Activated CD4-positive, alpha-beta T cell treated with anti-CD3 and anti-CD28 coated beads, Interleukin-2, amount 10 ng/mL, durations not matched to agents 7 days and 5 days (primary cell): ENCODE data around the gene PHYHD1. TPM values are rescaled to one million over a fixed set of nuclear protein-coding genes. Genes with fewer than 3 reads are reported as not detected.

Experiments
- CTCF ChIA-PET: fragments of 350-600 bp; sonication (Branson Sonifier 250); formaldehyde crosslinking; loops from one replicate; lab custom pipeline; 2021; ENCODE audit warnings: antibody characterized with exemption; lab: Charles Lee
- POLR2A ChIA-PET: fragments of 350-600 bp; sonication (Branson Sonifier 250); formaldehyde crosslinking; loops from one replicate; lab custom pipeline; 2021; ENCODE audit warnings: antibody characterized with exemption; lab: Charles Lee
- DNase-seq: peaks from one replicate; pipeline ENCODE4 v3.0.0-alpha.2; 2020
- H3K27ac Mint-ChIP-seq: one replicate; pipeline ENCODE4 v1.8.0; 2021; ENCODE audit warnings: mild to moderate bottlenecking, moderate library complexity, mixed read lengths
- H3K27me3 Mint-ChIP-seq: one replicate; pipeline ENCODE4 v1.8.0; 2021; ENCODE audit warnings: mixed read lengths
- H3K36me3 Mint-ChIP-seq: one replicate; pipeline ENCODE4 v1.8.0; 2021; ENCODE audit warnings: low read depth, mixed read lengths
- H3K4me1 Mint-ChIP-seq: one replicate; pipeline ENCODE4 v1.8.0; 2021; ENCODE audit warnings: mixed read lengths
- H3K4me3 Mint-ChIP-seq: one replicate; pipeline ENCODE4 v1.8.0; 2021; ENCODE audit warnings: mild to moderate bottlenecking, moderate library complexity, mixed read lengths
- H3K9me3 Mint-ChIP-seq: one replicate; pipeline ENCODE4 v1.8.0; 2021; ENCODE audit warnings: mixed read lengths
- total RNA-seq, 2 experiments: library from RNA; stranded (reverse); gene quantifications; one replicate each; pipeline ENCODE4 v1.2.3, GENCODE V29; 2021

PHYHD1 gene
- total RNA-seq, 2 experiments from 2014 or later = 1.2 to 2.2 TPM

GRCh38 chr9:128913995-128914772, 6.6 kb upstream of the PHYHD1 start:
- Mint-ChIP-seq H3K36me3 (peaks cover 41% of the 10 kb centered on the region), H3K4me3 (no peak overlapping the region), H3K27me3 (no peaks in the 10 kb centered on the region), H3K9me3 (no peaks in the 10 kb centered on the region), H3K4me1 (peaks cover 37% of the 10 kb centered on the region), H3K27ac (peak overlapping the region; percentile 19)
- no peak for DNase-seq
- ChIA-PET POLR2A (no interaction called here), CTCF (no interaction called here)

- Mint-ChIP-seq H3K27ac (no peak overlapping the region), H3K27me3 (no peaks in the 10 kb centered on the region), H3K36me3 (peaks cover 31% of the 10 kb centered on the region), H3K9me3 (no peaks in the 10 kb centered on the region), H3K4me1 (peaks cover 29% of the 10 kb centered on the region), H3K4me3 (no peak overlapping the region)
- ChIA-PET POLR2A (no interaction called here), CTCF (interaction anchor here (0.5 to 1.4 kb wide), 3 partner anchors 13 to 565 kb away, joined by 3 to 5 read pairs (median 4); no protein-coding TSS in a partner anchor)
- no peak for DNase-seq
Observed at GRCh38 chr9:128916204-128916603, 4.6 kb upstream of the PHYHD1 start.

GRCh38 chr9:128916745-128917144, 4.0 kb upstream of the PHYHD1 start:
- no peak overlapping the region for H3K4me3 Mint-ChIP-seq
- H3K27ac Mint-ChIP-seq = no peak overlapping the region
- POLR2A ChIA-PET = no interaction called here
- H3K36me3 Mint-ChIP-seq = peaks cover 30% of the 10 kb centered on the region
- no peaks in the 10 kb centered on the region for H3K27me3 Mint-ChIP-seq
- H3K9me3 Mint-ChIP-seq = no peaks in the 10 kb centered on the region
- no peak for DNase-seq
- H3K4me1 Mint-ChIP-seq = peaks cover 25% of the 10 kb centered on the region
- CTCF ChIA-PET = interaction anchor here (1.0 to 1.4 kb wide), 2 partner anchors 12 to 18 kb away, joined by 4 to 5 read pairs; no protein-coding TSS in a partner anchor

- H3K4me1 Mint-ChIP-seq = peaks cover 20% of the 10 kb centered on the region
- no peak for DNase-seq
- H3K27ac Mint-ChIP-seq = no peak overlapping the region
- H3K36me3 Mint-ChIP-seq = peaks cover 26% of the 10 kb centered on the region
- CTCF ChIA-PET = interaction anchor here (1.0 to 1.4 kb wide), 2 partner anchors 11 to 19 kb away, joined by 4 to 5 read pairs; no protein-coding TSS in a partner anchor
- no peak overlapping the region for H3K4me3 Mint-ChIP-seq
- POLR2A ChIA-PET = no interaction called here
- H3K9me3 Mint-ChIP-seq = no peaks in the 10 kb centered on the region
- H3K27me3 Mint-ChIP-seq = no peaks in the 10 kb centered on the region
Observed at GRCh38 chr9:128917151-128917849, 3.5 kb upstream of the PHYHD1 start.

- POLR2A ChIA-PET = no interaction called here
- Mint-ChIP-seq H3K27ac (peak overlapping the region; percentile 63), H3K27me3 (no peaks in the 10 kb centered on the region), H3K36me3 (peaks cover 17% of the 10 kb centered on the region), H3K9me3 (no peaks in the 10 kb centered on the region), H3K4me1 (peaks cover 6% of the 10 kb centered on the region), H3K4me3 (no peak overlapping the region)
- CTCF ChIA-PET = interaction anchor here (0.7 kb wide), 1 partner anchor 13 kb away, joined by 4 read pairs; no protein-coding TSS in a partner anchor
- DNase-seq = no peak
Observed at GRCh38 chr9:128918921-128919320, 1.9 kb upstream of the PHYHD1 start.

GRCh38 chr9:128919402-128920089, 1.2 kb upstream of the PHYHD1 start:
- H3K27ac Mint-ChIP-seq = peak overlapping the region; percentile 25
- H3K9me3 Mint-ChIP-seq = no peaks in the 10 kb centered on the region
- no peak overlapping the region for H3K4me3 Mint-ChIP-seq
- H3K27me3 Mint-ChIP-seq = no peaks in the 10 kb centered on the region
- DNase-seq = no peak
- POLR2A ChIA-PET = no interaction called here
- CTCF ChIA-PET = no interaction called here
- H3K36me3 Mint-ChIP-seq = peaks cover 17% of the 10 kb centered on the region
- peaks cover 4% of the 10 kb centered on the region for H3K4me1 Mint-ChIP-seq

- H3K9me3 Mint-ChIP-seq = no peaks in the 10 kb centered on the region
- ChIA-PET CTCF (no interaction called here), POLR2A (no interaction called here)
- no peak overlapping the region for H3K4me3 Mint-ChIP-seq
- H3K4me1 Mint-ChIP-seq = peaks cover 17% of the 10 kb centered on the region
- peaks cover 3% of the 10 kb centered on the region for H3K27me3 Mint-ChIP-seq
- DNase-seq = no peak
- H3K36me3 Mint-ChIP-seq = peaks cover 16% of the 10 kb centered on the region
- H3K27ac Mint-ChIP-seq = peak overlapping the region; percentile 76
Observed at GRCh38 chr9:128921881-128922763, 1.3 kb downstream of the PHYHD1 start.

GRCh38 chr9:128923493-128923883, 2.7 kb downstream of the PHYHD1 start:
- no peak for DNase-seq
- no peak overlapping the region for H3K4me3 Mint-ChIP-seq
- CTCF ChIA-PET = interaction anchor here (0.6 to 1.4 kb wide), 5 partner anchors 15 to 605 kb away, joined by 3 to 4 read pairs (median 3); partner anchors contain the start of gene ENDOG
- no peaks in the 10 kb centered on the region for H3K9me3 Mint-ChIP-seq
- H3K27me3 Mint-ChIP-seq = peaks cover 3% of the 10 kb centered on the region
- peaks cover 4% of the 10 kb centered on the region for H3K36me3 Mint-ChIP-seq
- H3K4me1 Mint-ChIP-seq = peaks cover 27% of the 10 kb centered on the region
- POLR2A ChIA-PET = interaction anchor here (0.5 kb wide), 1 partner anchor 208 kb away, joined by 4 read pairs; no protein-coding TSS in a partner anchor
- no peak overlapping the region for H3K27ac Mint-ChIP-seq

- Mint-ChIP-seq H3K36me3 (no peaks in the 10 kb centered on the region), H3K9me3 (no peaks in the 10 kb centered on the region), H3K27me3 (peaks cover 3% of the 10 kb centered on the region), H3K4me1 (peaks cover 25% of the 10 kb centered on the region), H3K27ac (no peak overlapping the region), H3K4me3 (no peak overlapping the region)
- ChIA-PET CTCF (interaction anchor here (0.7 to 2.4 kb wide), 19 partner anchors 9 to 280 kb away, joined by 3 to 9 read pairs (median 4); partner anchors contain the start of genes ENDOG and PKN3), POLR2A (no interaction called here)
- DNase-seq = peak; percentile 57
Observed at GRCh38 chr9:128927731-128928411, 7.1 kb downstream of the PHYHD1 start.

- Mint-ChIP-seq H3K4me3 (no peak overlapping the region), H3K27ac (no peak overlapping the region), H3K4me1 (peaks cover 25% of the 10 kb centered on the region), H3K27me3 (peaks cover 3% of the 10 kb centered on the region), H3K9me3 (no peaks in the 10 kb centered on the region), H3K36me3 (no peaks in the 10 kb centered on the region)
- ChIA-PET POLR2A (no interaction called here), CTCF (interaction anchor here (0.6 to 2.4 kb wide), 16 partner anchors 8 to 281 kb away, joined by 3 to 9 read pairs (median 4); partner anchors contain the start of genes ENDOG and PKN3)
- no peak for DNase-seq
Observed at GRCh38 chr9:128928624-128929023, 7.8 kb downstream of the PHYHD1 start.

- Mint-ChIP-seq H3K9me3 (no peaks in the 10 kb centered on the region), H3K4me3 (no peak overlapping the region), H3K36me3 (no peaks in the 10 kb centered on the region), H3K27me3 (peaks cover 3% of the 10 kb centered on the region), H3K4me1 (peaks cover 25% of the 10 kb centered on the region), H3K27ac (no peak overlapping the region)
- no peak for DNase-seq
- CTCF ChIA-PET = interaction anchor here (0.6 to 2.4 kb wide), 5 partner anchors 13 to 112 kb away, joined by 4 to 9 read pairs (median 5); partner anchors contain the start of gene ENDOG
- POLR2A ChIA-PET = no interaction called here
Observed at GRCh38 chr9:128929560-128929959, 8.8 kb downstream of the PHYHD1 start.
